NCI-H1694 treated with DMSO at 0.1 percent for 48 hours (cell line): ENCODE data around the gene CNGB1.
"Not testable (repeated sequence)": the region's sequence is repeated elsewhere in the genome, so short reads cannot be mapped to it uniquely, and the experiment has no call there.

Experiments used
- DNase-seq: peaks from one replicate; lab custom pipeline; 2025; lab: John Stamatoyannopoulos, UW

CNGB1 gene

GRCh38 chr16:57970970-57971369, at the start of gene CNGB1:
CNGB1 (minus strand) TSS chr16:57971128; CDS start chr16:57967286, 3,842 bp downstream.
- no peak for DNase-seq

GRCh38 chr16:58019866-58020538, 49.1 kb upstream of the CNGB1 start:
- no peak for DNase-seq

- DNase-seq = peak; percentile 34
Observed at GRCh38 chr16:58018803-58019202, 47.9 kb upstream of the CNGB1 start.

- DNase-seq = peak; percentile 14
Observed at GRCh38 chr16:58016840-58017446, 46.0 kb upstream of the CNGB1 start.

GRCh38 chr16:58013201-58013956, 42.5 kb upstream of the CNGB1 start:
- no peak for DNase-seq

- DNase-seq = no peak
Observed at GRCh38 chr16:58012481-58012880, 41.6 kb upstream of the CNGB1 start.

GRCh38 chr16:58011652-58012051, 40.7 kb upstream of the CNGB1 start:
- DNase-seq = no peak

- no peak for DNase-seq
Observed at GRCh38 chr16:58010886-58011285, 40.0 kb upstream of the CNGB1 start.

GRCh38 chr16:58009856-58010416, 39.0 kb upstream of the CNGB1 start:
- DNase-seq = no peak

GRCh38 chr16:58004736-58005135, 33.8 kb upstream of the CNGB1 start:
- not testable (repeated sequence) for DNase-seq

- no peak for DNase-seq
Observed at GRCh38 chr16:58002936-58003335, 32.0 kb upstream of the CNGB1 start.

GRCh38 chr16:58002416-58002800, 31.5 kb upstream of the CNGB1 start:
- DNase-seq = no peak

GRCh38 chr16:58001781-58002415, 31.0 kb upstream of the CNGB1 start:
- DNase-seq = no peak

- DNase-seq = peak; percentile 61
Observed at GRCh38 chr16:58000706-58001676, 30.1 kb upstream of the CNGB1 start, which contains the start of gene USB1. USB1 (plus strand) TSS chr16:58001407; CDS start chr16:58001484, 77 bp downstream.

- no peak for DNase-seq
Observed at GRCh38 chr16:57999971-58000705, 29.2 kb upstream of the CNGB1 start, which contains the start of gene ZNF319. ZNF319 (minus strand) TSS chr16:58000672; CDS start chr16:57998265, 2,407 bp downstream.

GRCh38 chr16:57999366-57999970, 28.5 kb upstream of the CNGB1 start:
- DNase-seq = peak; percentile 12

- DNase-seq = no peak
Observed at GRCh38 chr16:57998992-57999365, 28.1 kb upstream of the CNGB1 start.

- DNase-seq = no peak
Observed at GRCh38 chr16:57998486-57998885, 27.6 kb upstream of the CNGB1 start.

- DNase-seq = no peak
Observed at GRCh38 chr16:57997528-57998265, 26.8 kb upstream of the CNGB1 start.
